MCF 10A (cell line): ENCODE measurements around the gene SEMA5A. TPM values are rescaled to one million over a fixed set of nuclear protein-coding genes. Genes with fewer than 3 reads are reported as not detected.

Experiments used
- BruUV-seq: library from RNA; stranded (reverse); fragments of 400-500 nt; replicated peaks from 2 replicates; lab custom pipeline; 2021; lab: Mats Ljungman, UMichigan
- CTCF ChIA-PET: fragments of 300-600 bp; sonication (Branson Sonifier 250); formaldehyde crosslinking; extraction: SDS; loops from one replicate; lab custom pipeline; 2021; ENCODE audit warnings: antibody characterized with exemption, inconsistent platforms; lab: Yijun Ruan, JAX
- POLR2A ChIA-PET: fragments of 300-600, 350-650 bp; sonication (Branson Sonifier 250); formaldehyde crosslinking; extraction: SDS; loops from one replicate; lab custom pipeline; 2020; ENCODE audit warnings: antibody characterized with exemption, inconsistent platforms; lab: Yijun Ruan, JAX
- DNase-seq: peaks from one replicate; pipeline ENCODE4 v3.0.0-alpha.2; 2018; ENCODE audit not compliant: unreplicated experiment
- H3K27ac Mint-ChIP-seq: one replicate; pipeline ENCODE4 v1.8.0; 2022; ENCODE audit warnings: mild to moderate bottlenecking, low read depth, mixed read lengths; ENCODE audit not compliant: unreplicated experiment
- H3K27me3 Mint-ChIP-seq: one replicate; pipeline ENCODE4 v1.8.0; 2022; ENCODE audit warnings: mixed read lengths; ENCODE audit not compliant: insufficient read depth, unreplicated experiment
- H3K36me3 Mint-ChIP-seq: one replicate; pipeline ENCODE4 v1.8.0; 2022; ENCODE audit warnings: mild to moderate bottlenecking, moderate library complexity, mixed read lengths; ENCODE audit not compliant: insufficient read depth, unreplicated experiment
- H3K4me1 Mint-ChIP-seq: one replicate; pipeline ENCODE4 v1.8.0; 2022; ENCODE audit warnings: mixed read lengths; ENCODE audit not compliant: insufficient read depth, unreplicated experiment
- H3K4me3 Mint-ChIP-seq: one replicate; pipeline ENCODE4 v1.8.0; 2022; ENCODE audit warnings: mild to moderate bottlenecking, moderate library complexity, mixed read lengths; ENCODE audit not compliant: unreplicated experiment
- H3K9me3 Mint-ChIP-seq: one replicate; pipeline ENCODE4 v1.8.0; 2022; ENCODE audit warnings: mixed read lengths; ENCODE audit not compliant: unreplicated experiment
- CTCF ChIP-seq: fragments of 200-600 bp; IDR thresholded peaks from one replicate; pipeline ENCODE4 v1.8.0; 2022; ENCODE audit warnings: antibody characterized with exemption, mild to moderate bottlenecking; ENCODE audit not compliant: unreplicated experiment
- intact Hi-C: fragments of 100-400 bp; cut with micrococcal nuclease; formaldehyde crosslinking; loops from 2 replicates; pipeline ENCODE4 v1.14.1; 2022
- total RNA-seq: library from RNA; stranded (reverse); gene quantifications from 2 replicates; pipeline ENCODE4 v1.2.3, GENCODE V29; 2022

Gene SEMA5A
- total RNA-seq, 1 experiment from 2014 or later: 1.2 TPM

DNA sequence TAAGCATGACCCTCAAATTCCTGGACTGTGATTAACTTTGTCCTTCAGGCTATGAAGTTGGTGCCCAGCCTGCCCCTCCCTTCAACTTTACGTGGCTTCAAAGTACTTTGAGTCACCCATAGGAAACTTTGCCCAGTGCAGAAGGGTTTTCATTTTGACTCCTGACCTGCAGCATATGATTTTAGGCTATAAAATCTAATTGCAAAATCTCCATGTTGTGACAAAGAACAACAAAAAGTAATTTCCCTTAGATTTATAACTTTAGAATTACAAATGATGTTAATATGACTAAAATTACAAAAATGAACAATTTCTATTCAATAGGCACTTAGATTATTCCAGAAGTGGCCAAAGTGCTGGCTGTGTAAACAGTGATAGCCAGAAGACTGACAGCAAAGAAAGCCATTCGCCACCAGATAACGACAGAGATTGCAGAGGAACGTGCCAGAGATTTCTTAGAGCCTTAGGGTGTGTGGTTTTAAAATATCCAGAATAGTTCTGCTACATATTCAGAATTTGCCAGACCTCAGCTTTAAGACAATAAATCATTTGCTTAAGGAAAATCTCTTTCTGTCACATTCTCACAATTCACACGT lies 197.4 kb downstream of the SEMA5A start:
- Mint-ChIP-seq H3K4me1 (peaks cover 20% of the 10 kb centered on the region), H3K27ac (peak overlapping the region; percentile 78), H3K9me3 (peaks cover 8% of the 10 kb centered on the region), H3K27me3 (no peaks in the 10 kb centered on the region), H3K36me3 (no peaks in the 10 kb centered on the region), H3K4me3 (peak overlapping the region; percentile 31)
- POLR2A ChIA-PET: interaction anchor here (0.5 to 1.0 kb wide), 2 partner anchors 10 to 1106 kb away, joined by 3 read pairs; no protein-coding TSS in a partner anchor
- CTCF ChIA-PET: interaction anchor here (0.9 to 1.4 kb wide), 4 partner anchors 14 to 196 kb away, joined by 3 to 4 read pairs (median 3); no protein-coding TSS in a partner anchor
- no peak for TF ChIP-seq CTCF
- intact Hi-C loops: no loop called here
- no TSS peak for BruUV-seq
- DNase-seq: peak; percentile 83

GRCh38 chr5:9347541-9348295 lies 198.2 kb downstream of the SEMA5A start:
- no peaks in the 10 kb centered on the region for H3K27me3 Mint-ChIP-seq
- no peaks in the 10 kb centered on the region for H3K36me3 Mint-ChIP-seq
- H3K4me3 Mint-ChIP-seq: no peak overlapping the region
- ChIA-PET CTCF (interaction anchor here (0.5 to 1.4 kb wide), 5 partner anchors 15 to 655 kb away, joined by 3 to 5 read pairs (median 3); no protein-coding TSS in a partner anchor), POLR2A (interaction anchor here (0.6 kb wide), 1 partner anchor 933 kb away, joined by 3 read pairs; no protein-coding TSS in a partner anchor)
- peaks cover 28% of the 10 kb centered on the region for H3K4me1 Mint-ChIP-seq
- H3K27ac Mint-ChIP-seq: no peak overlapping the region
- peak; percentile 9 for DNase-seq
- no peak for TF ChIP-seq CTCF
- intact Hi-C loops: no loop called here
- H3K9me3 Mint-ChIP-seq: peaks cover 3% of the 10 kb centered on the region
- no TSS peak for BruUV-seq

DNA sequence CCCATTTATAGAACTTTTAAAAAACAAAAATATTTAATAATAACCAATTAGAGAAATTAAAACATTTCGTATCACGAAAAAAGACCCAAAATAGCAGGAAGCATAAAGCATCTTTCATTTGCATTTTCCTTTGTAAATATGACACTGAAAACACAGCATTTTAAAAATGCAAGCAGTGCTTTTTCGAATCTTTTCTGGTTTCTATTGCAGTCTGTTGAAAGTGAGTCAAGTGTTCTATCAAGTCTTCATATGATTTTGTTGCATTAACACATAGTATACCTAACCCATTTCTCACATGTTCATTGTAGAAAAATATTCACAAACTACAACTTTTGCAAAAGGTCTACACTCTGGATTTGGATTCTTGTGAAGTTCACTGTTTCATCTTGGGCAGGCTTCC lies 198.8 kb downstream of the SEMA5A start:
- BruUV-seq: no TSS peak
- H3K4me1 Mint-ChIP-seq: peaks cover 32% of the 10 kb centered on the region
- ChIA-PET POLR2A (interaction anchor here (0.6 kb wide), 1 partner anchor 934 kb away, joined by 3 read pairs; no protein-coding TSS in a partner anchor), CTCF (interaction anchor here (0.5 to 1.2 kb wide), 4 partner anchors 15 to 654 kb away, joined by 3 to 5 read pairs (median 3); no protein-coding TSS in a partner anchor)
- no peak for DNase-seq
- H3K27ac Mint-ChIP-seq: no peak overlapping the region
- TF ChIP-seq CTCF: no peak
- H3K9me3 Mint-ChIP-seq: no peaks in the 10 kb centered on the region
- H3K4me3 Mint-ChIP-seq: no peak overlapping the region
- intact Hi-C loops: no loop called here
- no peaks in the 10 kb centered on the region for H3K36me3 Mint-ChIP-seq
- H3K27me3 Mint-ChIP-seq: no peaks in the 10 kb centered on the region

- H3K27me3 Mint-ChIP-seq: no peaks in the 10 kb centered on the region
- DNase-seq: no peak
Measured at GRCh38 chr5:9344751-9345240, 201.1 kb downstream of the SEMA5A start.

More at GRCh38 chr5:9344751-9345240, 201.1 kb downstream of the SEMA5A start:
- ChIA-PET CTCF (interaction anchor here (1.2 to 1.4 kb wide), 2 partner anchors 17 to 200 kb away, joined by 4 to 5 read pairs; no protein-coding TSS in a partner anchor), POLR2A (no interaction called here)
- H3K27ac Mint-ChIP-seq: no peak overlapping the region
- TF ChIP-seq CTCF: no peak
- no peaks in the 10 kb centered on the region for H3K9me3 Mint-ChIP-seq
- no peak overlapping the region for H3K4me3 Mint-ChIP-seq
- no peaks in the 10 kb centered on the region for H3K36me3 Mint-ChIP-seq
- H3K4me1 Mint-ChIP-seq: peaks cover 32% of the 10 kb centered on the region
- intact Hi-C loops: no loop called here
- BruUV-seq: no TSS peak
